OCI-LY7 (cell line): ENCODE measurements around the gene FN3K.

Source experiments
- EZH2phosphoT487 ChIP-seq: fragments of 200-600 bp; sonication (generic); IDR thresholded peaks from 2 replicates; pipeline ENCODE4 v1.6.1; 2018; ENCODE audit warnings: low read depth, borderline replicate concordance, mild to moderate bottlenecking, mixed run types, antibody characterized with exemption, low read length, moderate library complexity, mixed read lengths
- TF ChIP-seq, protein P1 (sequence below): fragments of 200-600 bp; sonication (generic); conservative IDR thresholded peaks from 2 replicates; pipeline ENCODE4 v1.5.1; 2014; ENCODE audit warnings: mild to moderate bottlenecking, antibody characterized with exemption, low read length, moderate library complexity, mixed read lengths

DNA sequence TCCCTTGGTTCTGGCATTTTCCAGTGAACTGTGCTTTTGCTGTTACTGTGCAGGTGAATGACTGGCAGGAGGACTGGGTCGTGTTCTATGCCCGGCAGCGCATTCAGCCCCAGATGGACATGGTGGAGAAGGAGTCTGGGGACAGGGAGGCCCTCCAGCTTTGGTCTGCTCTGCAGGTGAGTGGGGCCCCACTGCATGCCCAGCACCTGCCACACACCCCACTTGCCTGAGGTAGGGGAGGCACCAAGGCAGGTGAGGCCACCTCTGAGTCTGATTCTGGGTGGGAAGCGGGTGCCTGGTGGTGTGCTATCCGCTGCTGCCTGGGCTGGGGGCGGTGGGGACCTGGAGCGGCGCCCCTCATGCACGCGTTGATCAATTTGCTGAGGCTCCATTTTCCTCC lies 9.0 kb upstream of the FN3K start:
- TF ChIP-seq, protein P1, sequence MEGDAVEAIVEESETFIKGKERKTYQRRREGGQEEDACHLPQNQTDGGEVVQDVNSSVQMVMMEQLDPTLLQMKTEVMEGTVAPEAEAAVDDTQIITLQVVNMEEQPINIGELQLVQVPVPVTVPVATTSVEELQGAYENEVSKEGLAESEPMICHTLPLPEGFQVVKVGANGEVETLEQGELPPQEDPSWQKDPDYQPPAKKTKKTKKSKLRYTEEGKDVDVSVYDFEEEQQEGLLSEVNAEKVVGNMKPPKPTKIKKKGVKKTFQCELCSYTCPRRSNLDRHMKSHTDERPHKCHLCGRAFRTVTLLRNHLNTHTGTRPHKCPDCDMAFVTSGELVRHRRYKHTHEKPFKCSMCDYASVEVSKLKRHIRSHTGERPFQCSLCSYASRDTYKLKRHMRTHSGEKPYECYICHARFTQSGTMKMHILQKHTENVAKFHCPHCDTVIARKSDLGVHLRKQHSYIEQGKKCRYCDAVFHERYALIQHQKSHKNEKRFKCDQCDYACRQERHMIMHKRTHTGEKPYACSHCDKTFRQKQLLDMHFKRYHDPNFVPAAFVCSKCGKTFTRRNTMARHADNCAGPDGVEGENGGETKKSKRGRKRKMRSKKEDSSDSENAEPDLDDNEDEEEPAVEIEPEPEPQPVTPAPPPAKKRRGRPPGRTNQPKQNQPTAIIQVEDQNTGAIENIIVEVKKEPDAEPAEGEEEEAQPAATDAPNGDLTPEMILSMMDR = no peak
- TF ChIP-seq EZH2phosphoT487 = no peak
